OCI-M1 (cell line): Measurements from ENCODE around the gene ITFG1.
A peak's percentile ranks its signal among the peaks of the same experiment; 100 is the strongest.

ENCODE experiments used
- DNase-seq: peaks from one replicate; lab custom pipeline; 2025; lab: John Stamatoyannopoulos, UW

The ITFG1 gene

DNA sequence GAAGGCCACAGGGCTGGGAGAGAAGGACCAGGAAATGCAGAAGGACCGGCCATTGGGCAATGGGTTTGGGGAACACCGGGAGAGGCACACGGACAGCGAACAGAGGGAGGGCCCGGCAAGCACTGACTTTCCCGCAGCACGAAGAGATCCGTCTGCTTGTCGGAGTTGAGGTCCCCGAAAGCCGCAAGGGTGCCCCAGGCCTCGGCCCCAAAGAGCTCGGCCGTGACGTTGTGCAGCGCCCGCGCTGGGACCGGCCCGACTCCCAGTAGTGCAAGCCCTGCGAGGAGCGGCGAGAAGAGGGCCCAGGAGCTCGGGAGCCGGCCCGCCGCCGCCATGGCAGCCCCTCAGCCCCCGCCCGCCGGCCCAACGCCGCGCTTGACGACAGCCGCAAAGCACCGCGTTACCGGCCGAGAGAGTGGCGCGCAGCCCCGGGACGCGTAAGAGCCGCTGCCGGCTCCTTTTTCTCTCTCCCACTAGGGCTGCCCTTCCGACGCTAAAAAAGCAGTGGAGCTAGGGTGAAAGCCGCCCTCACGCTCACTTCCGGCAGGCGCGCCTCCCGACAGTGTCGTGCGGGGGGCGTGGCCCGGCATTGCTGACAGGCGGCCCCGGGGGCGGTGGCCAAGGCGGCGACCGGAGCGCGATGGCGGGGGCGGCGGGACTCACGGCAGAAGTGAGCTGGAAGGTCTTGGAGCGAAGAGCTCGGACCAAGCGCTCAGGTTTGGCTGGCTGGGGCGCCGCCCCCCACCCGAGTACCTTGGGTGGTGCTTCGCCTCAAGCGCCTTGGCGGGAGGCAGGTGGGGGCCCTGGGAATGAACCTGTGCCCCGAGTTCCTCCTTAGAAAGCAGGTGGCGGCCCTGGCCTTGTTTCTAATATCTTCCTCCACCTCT, at the start of gene ITFG1, which contains the start of gene PHKB:
Gene ITFG1 (minus strand): TSS at position 353 of the 887 bp plus-strand sequence. CDS start 18 bp downstream, at position 335.
Gene PHKB (plus strand): TSS at position 621 of the 887 bp plus-strand sequence. CDS start 20 bp downstream, at position 641.
- DNase-seq = peak; percentile 91

DNA sequence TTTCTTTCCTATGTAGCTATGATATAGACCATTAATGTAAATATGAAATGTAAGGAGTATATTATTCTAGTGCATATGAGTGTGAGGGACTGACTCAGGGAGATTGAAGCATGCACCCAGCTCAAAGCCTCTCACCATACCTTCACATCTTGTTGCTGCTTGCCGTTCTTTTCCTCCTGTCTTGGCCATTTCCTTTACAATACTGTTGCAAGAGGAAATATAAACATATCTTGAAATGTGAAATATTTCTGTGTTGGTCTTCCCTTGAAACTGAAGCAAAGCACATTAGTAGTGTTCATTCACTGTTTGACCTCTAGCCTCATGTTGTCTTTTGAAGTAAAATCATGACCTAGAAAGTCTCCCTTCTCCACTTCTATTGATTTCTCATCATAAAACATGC, 46.8 kb upstream of the ITFG1 start:
- DNase-seq = no peak

DNA sequence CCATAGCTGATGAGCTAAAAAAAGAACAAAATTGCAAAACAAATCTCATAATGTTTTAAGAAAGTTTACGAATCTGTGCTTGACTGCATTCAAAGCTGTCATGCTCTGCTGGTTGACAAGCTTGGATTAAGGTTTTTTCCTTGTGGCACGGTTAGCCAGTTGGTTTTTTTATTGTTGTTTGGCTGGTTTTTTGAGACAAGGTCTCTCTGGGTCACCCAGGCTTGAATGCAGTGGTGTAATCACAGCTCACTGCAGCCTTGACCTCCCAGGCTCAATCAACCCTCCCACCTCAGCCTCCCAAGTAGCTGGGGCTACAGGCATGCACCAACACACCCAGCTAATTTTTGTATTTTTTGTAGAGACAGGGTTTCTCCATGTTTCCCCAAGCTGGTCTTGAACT, 45.9 kb upstream of the ITFG1 start:
- no peak for DNase-seq

DNA sequence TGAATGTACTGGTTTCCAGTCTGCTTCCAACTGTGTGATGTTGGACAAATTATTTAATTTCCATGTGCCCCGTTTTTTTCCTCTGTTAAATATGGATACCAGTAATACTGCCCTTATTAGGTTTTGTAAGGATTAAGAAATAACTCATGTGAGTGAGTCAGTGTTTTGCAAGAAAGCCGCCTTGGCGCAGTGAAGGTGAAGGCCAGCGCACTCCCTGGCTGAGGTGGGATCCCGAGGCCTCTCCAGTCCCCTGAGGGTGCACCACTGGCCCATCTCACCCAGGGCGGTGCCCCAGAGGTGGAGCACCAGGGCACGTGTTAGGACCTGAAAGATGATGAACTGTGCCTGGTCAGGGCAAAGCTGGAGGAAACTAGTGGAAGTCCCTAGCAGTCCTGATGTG, 43.7 kb upstream of the ITFG1 start:
- no peak for DNase-seq

DNA sequence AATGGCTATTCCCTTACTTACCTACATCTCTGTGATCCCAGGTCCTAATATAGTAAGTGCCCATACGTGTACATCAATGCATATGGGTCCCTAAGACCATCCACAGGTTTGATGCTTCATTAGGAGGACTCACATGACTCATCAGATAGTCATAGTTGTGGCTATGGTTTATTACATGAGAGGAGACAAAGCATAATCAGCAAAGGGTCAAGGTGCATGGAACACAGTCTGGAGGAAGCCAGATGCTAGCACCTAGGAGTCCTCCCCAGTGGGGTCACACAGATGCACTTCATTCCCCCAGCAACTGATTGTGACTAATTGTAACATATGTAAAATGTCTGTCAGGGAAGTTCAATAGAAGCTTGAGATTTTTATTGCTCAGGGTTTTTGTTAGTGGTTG, 43.1 kb upstream of the ITFG1 start:
- no peak for DNase-seq

DNA sequence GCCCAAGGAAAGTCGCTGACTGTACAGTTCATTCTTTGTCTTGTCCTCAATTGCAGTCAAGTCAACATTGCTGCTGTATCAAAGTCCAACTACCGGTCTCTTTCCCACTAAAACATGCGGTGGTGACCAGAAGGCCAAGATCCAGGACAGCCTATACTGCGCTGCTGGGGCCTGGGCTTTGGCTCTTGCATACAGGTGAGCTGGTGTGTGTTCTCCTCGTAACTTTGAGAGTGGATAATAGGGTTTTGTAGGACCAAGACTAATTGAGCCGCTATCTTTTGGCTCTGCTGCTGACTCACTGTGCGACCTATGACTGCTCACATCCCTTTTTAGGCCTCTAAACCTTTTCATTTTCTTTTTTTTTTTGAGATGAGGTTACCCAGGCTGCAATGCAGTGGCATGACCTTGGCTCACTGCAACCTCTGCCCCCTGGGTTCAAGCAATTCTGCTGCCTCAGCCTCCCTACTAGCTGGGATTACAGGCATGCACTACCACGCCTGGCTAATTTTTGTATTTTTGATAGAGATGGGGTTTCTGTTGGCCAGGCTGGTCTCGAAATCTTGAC, 38.9 kb upstream of the ITFG1 start:
- DNase-seq = no peak

DNA sequence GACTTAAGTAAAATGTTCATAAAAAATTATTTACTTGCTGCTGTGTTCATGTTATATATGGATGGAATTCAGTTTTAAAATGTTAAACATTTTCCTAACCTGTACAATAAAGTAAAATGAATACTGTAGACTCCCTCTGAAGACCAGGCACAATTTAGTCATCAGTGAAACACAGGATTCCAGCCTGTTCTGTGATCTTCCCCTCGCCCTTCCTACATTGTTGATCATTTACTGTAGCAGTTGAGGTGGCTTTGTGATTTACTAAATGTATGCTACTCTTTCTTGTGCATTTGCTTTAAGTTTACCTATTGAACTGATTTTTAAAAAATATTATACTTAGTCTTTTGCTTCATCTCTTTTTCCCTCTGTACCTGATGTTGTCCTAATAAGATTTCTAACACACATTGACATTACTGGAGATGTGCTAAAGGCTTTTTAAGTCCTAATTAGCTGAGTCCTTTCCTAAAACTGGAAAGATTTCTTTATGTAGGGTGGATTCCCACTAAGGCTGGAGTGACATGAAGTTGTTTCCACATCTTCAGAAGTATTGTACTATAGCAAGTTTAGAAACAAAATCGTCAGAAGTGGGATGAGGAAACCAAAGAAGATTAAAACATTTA, 38.3 kb upstream of the ITFG1 start:
- DNase-seq = no peak

DNA sequence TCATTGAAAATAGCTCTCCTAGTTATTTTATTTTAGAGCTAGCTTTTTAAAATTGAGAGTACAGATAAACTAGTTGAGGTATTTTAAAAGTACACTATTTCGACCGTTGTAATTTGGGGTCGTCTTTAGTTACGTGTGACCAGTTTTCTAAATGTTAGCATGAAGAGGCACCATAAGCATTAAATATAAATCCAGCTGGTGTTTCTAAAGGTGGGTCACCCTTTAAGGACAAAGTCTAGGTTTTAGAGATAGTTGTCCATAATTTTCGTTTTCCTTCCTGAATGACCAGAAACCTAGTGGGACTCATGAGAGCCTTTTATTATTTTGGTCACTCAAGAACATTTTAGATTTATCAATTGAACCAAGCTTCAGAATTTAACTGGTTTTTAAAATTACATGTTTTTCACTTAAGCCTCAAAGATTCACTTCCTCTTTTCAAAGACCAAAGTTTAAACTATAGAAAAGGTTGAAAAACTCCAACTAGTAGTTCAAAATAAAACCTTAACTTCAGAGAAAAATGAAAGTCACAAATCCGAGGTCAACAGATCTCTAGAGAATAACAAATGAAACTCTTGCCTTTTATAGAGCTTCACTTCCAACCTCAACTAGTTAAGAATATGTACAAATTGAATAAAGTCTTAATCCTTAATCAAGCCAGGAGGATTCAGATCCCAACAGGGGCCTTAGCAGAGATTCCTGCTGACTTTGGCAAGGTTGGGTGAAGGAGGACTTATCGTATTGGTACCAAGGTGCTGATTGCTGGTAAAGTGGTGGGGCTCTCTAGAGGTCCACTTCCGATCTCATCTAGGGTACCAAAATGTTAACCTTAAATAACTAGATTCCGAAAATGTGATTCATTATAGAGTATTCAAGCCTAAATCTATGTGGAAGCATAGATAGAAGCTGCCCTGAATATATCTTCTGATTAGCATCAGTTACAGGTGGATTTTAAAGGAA, 32.8 kb upstream of the ITFG1 start:
- DNase-seq = peak; percentile 59

DNA sequence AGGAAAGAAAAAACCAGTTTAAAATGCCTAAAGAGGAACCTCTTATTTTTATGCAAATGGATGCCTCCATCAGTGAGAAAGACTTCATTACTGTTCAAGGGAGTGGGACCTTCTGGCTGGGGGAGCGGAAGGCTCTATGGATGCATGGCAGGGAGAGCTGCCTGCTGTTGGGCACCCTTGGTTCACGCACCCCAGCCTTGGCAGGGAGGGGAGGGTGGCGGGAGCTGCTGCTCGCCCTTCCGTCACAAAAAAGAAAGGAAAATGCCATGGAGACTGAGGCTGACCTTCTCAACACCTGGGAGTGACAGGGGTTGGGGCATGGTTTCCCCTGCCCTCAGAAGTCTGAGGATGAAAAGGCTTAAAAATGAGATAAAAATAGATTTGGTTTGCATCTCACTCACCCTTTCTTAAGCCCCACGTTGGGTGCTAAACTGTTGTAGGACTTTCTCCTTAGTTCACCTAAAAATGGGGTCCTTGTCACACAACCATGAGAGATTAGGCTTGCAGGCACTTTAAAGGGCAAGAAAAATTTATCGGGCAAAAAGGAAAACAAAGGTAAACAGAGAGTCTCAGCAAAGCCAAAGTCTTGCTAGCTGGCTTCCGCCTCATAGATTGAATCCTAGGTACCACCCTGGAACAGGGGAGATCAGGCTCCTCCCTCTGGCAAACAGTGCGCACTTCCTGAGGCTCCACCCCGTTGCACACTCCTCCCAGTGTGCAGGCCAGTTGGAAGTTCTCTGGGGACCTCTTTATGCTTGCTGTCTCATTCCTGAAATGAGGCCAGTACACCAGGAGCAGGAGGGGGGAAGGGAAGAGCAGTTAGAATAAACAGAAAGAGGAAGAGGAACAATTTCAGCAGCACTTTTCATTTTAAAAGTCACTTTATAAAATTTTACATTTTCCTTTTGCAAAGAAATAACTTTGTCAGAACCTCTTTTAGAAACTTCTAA, 31.8 kb upstream of the ITFG1 start:
- peak; percentile 88 for DNase-seq

DNA sequence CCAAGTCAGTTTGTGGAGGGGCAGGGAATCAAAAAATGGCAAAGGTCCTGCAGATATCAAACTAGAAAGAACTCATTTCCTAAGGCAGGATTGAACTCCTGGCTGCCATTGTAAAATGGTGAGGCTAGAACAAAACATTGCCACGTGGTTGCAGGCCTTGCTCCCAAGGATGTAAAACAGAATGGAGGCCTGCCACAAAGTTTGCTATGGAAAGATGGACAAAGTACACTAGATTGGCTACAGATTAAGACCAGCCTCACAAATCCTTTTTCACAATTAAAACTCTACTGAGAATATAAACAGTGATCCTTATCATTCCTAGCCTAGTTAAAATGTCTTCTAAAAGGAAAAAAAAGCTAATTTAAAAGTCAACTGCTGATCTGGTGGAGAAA, 31.2 kb upstream of the ITFG1 start:
- no peak for DNase-seq

DNA sequence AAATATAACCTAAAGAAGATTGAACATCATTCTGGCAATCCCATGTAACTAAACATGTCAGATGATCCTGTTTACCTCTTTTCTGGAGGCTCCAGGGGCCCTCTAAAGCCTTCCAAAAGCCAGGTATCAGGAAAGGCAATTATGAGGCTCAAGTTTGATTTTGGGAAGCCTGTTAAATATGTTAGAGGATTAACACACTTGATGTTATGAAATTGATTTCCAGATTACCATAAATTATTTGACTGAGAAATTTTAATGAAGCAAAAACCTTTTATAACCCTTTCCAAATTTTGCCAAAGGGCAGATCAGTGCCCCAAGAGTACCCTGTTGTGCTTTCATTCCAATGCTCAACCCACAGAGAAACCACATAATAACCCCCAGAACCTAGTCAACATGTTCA, 29.6 kb upstream of the ITFG1 start:
- DNase-seq = no peak

DNA sequence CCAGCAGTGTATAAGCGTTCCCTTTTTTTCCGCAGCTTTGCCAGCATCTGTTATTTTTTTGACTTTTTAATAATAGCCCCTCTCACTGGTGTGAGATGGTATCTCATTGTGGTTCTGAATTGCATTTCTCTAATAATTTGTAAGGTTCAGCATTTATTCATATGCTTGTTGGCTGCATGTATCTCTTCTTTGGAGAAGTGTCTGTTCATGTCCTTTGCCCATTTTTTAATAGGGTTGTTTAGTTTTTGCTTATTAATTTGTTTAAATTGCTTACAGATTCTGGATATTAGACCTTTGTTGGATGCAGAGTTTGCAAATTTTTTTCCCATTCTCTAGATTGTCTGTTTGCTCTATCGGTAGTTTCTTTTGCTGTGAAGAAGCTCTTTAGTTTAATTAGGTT, 27.2 kb upstream of the ITFG1 start:
- no peak for DNase-seq

DNA sequence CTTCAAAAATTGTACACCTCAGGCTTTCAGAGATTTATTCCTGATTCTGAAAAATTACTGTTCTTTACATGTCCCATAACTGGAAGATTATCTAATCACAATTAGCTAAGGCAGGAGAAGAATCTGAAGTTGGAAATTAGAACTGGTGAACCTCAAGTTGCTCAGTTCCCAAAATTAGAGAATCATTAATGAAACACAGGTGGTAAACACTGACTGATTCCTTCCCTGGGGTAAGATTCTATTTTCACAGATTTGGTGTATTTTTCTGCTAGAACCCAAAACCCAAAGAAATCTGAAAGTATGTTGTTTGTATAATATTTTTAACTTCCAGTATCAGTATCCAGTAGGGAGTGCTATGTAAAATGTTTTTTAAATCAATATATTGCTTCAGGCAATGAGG, 26.0 kb upstream of the ITFG1 start:
- DNase-seq = no peak

DNA sequence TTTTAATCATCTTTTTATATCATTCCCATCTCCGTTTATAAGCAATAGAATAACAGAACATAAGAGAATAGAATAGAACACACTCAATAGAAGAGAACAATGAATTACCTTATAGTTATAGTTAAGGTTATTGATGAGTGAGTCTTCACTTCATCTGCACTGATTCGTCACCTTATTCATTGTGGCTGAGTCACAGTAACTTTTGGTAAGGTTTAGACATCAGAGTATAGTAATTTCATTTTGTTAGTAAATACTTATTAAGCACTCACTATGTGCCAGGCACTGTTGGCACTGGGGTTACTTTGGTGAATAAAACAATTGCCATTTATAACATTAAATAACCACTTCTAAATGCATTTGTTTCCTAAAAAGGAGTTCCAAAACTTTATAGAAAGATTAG, 22.8 kb upstream of the ITFG1 start:
- no peak for DNase-seq

DNA sequence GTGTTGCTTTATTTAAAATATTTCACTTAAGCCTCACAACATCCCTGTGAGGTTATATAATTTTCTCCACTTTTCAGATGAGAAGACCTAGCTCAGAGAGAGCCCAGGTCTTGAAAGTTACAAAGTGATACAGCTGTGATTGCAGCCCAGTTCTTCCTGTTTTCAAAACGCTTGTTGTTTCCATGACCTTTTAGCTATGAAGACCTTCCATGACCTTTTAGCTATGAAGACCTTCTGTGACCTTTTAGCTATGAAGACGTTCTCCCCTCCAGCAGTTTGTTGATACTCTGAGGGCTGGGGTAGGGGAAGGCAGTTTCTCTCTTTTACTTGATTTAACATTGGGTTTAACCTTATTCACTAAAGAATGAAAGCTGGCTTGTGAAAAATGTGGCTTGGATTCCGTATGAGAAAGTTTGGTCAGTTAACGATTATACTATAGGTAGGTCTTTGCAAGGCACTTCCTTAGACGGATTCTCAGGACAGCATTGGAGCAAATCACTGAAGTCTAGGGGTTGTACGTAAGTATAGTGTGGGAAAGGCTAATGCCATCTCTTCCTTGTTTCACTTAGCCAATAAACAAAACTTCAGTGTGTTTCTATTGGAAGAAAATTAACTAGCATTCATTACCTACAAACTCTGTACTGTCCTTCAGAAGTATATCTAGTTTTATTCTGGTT, 21.0 kb upstream of the ITFG1 start:
- DNase-seq = no peak

DNA sequence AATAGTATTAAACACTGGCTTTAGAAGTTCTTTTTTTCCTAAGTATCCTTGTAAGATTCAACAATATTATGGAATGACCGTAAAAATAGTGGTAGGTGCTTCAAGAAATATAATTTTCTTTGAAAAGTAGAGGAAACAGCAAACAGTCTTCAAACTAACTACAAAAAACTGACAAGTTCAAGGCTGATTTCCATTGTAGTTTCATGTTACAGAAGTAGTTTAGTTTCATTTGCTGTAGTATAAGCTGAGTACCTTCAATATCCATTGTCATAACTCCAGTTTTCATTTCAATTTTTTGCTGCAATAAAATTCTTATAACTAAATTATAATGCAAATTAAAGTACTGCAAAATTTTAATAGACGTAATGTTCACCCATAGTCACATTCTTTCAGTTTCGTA, 19.5 kb upstream of the ITFG1 start:
- no peak for DNase-seq

DNA sequence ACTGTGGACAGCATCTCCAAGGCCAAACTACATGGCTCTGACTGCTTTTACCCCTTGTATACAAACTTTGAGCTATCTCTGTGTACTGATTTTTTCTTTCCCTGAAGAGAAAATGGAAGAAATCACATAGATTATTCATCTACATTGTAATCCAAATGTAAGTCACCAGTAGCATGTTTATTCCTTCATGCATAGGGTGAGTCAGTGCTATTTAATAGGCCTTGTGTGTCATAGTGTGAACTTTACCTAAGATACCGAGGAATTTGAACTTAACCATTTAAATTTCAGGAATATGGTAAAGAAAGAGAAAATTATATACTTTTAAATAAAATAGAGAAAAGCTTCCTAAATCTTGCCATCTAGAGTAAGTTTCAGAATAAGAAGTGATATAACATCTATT, 16.8 kb upstream of the ITFG1 start:
- DNase-seq = no peak

DNA sequence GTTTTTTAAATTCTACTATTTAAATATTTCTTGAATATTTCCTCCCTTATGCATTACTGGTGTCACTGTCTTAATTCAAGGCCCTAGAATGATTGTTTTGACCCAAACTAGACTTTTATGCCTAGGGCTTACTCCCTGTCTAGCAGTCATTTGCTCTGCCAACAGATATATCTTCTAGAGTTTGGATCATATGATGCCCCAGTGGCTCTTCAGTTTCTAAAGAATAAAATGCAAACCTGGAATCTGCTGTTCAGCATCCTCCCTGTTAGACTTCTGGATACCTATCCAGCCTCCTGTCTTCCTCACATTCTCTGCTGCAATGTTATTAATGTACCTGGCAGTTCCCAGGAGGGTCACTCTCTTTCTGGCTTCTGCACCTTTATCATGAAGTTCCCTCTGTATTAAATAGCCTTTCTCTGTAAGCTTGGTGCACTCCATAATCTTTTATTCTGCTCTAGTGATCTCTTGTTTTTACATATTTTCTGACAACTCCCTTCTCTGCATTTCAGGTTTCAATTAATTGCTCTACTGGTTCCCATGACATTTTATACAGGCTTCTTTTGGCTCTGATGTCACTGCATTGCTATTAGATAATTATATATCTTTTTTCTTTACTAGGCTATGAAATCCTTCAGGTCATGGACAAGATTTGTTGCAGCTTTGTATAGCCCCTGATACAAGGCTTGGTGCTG, 15.9 kb upstream of the ITFG1 start:
- no peak for DNase-seq

DNA sequence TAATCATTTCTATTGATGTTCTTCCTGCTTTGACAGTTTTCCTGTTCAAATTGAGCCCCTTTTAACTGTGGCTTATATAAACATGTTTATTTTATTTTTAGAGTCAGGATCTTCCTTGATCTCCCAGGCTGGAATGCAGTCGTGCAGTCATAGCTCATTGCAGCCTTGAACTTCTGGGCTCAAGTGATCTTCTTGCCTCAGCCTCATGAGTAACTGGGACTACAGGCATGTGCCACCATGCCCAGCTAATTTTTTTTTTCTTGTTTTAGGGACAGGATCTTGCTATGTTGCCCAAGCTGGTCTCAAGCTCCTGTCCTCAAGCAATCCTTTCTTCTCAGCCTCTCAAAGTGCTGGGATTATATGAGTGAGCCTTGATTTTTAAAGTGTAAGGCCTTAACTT, 14.9 kb upstream of the ITFG1 start:
- DNase-seq = no peak

DNA sequence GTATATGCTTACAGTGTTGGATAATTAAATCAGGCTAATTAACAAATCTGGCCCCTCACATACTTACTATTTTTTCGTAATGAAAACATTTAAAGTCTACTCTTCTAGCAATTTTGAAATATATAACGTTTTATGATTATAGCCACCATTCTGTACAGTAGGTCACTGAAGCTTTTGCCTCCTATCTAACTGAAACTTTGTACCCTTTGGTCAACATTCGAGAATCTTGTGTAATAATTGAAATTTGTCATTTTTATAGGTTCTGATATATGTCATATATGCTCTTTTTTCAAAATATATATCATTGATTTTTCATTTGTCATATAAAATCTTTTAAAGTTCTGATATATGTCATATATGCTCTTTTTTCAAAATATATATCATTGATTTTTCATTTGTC, 12.9 kb upstream of the ITFG1 start:
- DNase-seq = no peak
